HG02938 (cell line): Measurements from ENCODE around the gene RAD50.

Source experiments
- ATAC-seq: cut with Tn5 transposase; IDR thresholded peaks from one replicate; pipeline ENCODE4 v1.9.1; 2021; ENCODE audit warnings: mild to moderate bottlenecking, moderate library complexity; ENCODE audit not compliant: unreplicated experiment

Gene RAD50

DNA sequence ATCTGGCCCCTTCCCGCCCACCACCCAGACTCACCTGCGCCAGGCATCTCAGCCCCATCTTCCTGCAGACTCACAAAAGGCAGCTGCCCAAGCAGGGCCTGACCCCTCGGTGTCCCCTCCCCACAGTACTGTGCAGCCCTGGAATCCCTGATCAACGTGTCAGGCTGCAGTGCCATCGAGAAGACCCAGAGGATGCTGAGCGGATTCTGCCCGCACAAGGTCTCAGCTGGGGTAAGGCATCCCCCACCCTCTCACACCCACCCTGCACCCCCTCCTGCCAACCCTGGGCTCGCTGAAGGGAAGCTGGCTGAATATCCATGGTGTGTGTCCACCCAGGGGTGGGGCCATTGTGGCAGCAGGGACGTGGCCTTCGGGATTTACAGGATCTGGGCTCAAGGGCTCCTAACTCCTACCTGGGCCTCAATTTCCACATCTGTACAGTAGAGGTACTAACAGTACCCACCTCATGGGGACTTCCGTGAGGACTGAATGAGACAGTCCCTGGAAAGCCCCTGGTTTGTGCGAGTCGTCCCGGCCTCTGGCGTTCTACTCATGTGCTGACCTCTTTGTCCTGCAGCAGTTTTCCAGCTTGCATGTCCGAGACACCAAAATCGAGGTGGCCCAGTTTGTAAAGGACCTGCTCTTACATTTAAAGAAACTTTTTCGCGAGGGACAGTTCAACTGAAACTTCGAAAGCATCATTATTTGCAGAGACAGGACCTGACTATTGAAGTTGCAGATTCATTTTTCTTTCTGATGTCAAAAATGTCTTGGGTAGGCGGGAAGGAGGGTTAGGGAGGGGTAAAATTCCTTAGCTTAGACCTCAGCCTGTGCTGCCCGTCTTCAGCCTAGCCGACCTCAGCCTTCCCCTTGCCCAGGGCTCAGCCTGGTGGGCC is 103.1 kb downstream of the RAD50 start:
- no peak for ATAC-seq

DNA sequence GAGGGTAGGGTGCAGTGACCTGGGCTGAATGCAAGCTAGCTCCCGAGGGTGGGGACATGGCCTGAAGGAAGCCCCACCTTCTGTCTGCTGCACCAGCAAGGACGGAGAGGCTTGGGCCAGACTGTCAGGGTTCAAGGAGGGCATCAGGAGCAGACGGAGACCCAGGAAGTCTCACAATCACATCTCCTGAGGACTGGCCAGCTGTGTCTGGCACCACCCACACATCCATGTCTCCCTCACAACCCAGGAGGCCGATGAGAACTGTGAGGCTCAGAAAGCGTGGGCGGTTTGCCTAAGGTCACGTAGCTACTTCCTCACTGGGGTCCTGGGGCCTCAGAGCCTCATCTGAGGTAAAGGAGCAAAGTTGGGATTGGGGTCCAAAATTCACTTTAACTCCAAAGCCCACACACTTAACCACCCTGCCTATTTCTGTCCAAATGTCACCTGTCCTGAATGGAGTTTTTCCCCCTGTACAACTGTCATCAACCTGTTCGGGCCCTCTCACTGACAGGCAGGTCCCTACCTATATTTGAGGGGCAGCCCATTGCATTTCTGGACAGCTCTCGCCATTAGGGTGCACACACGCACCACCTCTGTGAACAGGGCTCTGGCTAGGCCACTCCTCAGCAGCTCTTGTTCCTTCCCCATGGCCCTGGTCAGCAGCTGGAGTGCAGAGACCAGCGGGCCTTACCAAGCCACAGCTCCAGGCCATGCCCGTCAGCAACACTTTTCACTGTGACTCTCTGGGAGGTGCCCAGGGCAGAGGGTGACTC is 104.6 kb downstream of the RAD50 start:
- no peak for ATAC-seq

DNA sequence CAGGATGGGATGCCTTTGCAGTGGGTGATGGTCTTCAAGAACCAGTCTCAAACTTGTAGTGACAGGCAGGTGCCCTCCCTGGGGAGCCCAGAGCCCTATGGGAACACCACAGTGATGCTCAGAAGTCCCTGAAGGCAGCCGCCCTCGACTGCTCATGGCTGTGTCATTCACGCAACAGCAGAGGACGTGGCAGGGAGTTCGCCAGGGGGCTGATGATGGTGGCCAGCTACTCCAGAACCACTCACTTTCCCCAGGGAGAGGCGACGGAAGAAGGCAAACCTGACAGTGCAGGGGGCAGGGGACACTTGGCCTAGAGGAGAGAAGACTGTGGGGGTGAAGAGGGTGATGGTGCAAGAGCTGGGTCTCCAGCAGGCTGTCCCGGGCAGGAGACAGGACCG is 105.2 kb downstream of the RAD50 start:
- no peak for ATAC-seq

DNA sequence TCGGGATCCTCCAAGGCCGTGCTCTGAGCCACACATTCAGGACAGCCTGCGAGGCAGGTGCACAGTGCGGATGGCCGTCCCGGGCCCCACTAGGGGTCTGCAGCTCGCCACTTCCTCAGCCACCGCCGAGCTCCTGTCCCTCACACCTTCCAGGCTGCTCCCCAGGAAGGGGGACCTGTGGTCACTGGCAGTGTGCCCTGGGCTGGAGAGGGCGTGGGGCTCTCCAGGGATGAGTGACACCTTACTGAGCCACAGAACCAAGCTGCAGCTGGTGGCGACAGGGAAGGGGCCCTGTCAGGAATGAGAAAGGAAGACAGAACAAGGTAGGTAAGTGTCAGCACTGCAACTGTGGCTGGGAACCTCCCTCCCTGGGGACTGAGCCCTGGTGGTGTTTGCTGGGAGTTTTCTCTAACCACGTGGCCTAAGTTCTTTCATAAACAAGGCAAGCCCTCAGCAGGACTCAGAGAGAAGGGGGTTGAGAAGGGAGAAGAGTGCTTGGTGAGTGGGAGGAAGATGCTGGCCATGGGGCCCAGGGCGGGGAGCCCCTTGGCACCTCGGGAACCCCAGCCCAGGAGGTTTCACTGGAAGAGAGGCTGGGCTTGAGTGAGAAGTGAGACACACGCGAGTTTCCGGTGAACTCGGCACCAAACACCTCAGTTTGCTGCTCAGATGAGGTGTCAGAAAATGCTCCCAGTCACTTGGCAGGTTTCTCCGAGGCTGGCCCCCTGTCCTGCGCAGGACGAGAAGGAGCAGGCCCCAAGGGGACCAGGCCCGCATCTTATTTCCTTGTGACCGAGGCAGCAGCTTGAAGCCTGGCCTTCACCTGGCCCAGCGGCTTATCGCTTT is 106.4 kb downstream of the RAD50 start:
- peak; percentile 52 for ATAC-seq

DNA sequence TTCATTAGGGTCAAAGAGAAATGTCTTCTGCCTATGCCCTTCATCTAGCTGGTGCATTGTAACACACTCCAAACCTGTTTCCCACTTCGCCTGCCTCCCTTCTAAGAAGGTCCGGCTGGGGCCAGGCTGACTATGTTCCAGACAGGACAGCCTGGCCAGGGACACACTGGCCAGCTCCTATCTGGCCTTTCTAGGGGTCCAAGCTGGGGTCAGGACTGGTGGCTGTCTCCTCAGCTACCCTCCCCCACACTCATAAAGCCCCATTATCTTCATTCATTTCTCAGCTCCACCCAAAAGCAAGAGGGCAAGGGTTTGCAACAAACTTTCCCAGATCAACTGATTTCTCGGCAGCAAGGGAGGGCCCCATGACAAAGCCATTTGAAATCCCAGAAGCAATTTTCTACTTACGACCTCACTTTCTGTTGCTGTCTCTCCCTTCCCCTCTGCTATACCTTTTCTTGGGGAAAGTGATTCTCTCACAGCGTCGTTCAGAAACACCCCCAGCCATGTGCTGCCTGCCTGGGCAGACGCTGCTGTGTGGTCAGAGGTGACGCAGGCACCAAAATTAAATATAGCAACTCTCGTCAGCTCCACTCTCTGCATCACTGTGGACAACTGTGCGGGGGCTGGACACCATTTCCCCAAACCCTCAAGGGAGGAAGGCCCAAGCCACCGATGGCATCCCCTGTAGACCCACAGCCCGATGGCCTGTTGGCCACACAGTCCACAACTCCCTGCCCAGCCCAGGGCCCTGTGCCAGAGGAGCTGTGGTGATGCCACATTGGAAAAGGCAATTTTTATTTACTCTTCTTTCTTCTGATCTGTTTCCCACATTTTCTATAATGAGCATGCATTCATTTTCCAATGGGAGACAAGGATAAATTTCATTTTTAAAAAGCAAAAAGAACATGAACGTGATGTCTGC is 107.3 kb downstream of the RAD50 start:
- ATAC-seq: peak; percentile 56

DNA sequence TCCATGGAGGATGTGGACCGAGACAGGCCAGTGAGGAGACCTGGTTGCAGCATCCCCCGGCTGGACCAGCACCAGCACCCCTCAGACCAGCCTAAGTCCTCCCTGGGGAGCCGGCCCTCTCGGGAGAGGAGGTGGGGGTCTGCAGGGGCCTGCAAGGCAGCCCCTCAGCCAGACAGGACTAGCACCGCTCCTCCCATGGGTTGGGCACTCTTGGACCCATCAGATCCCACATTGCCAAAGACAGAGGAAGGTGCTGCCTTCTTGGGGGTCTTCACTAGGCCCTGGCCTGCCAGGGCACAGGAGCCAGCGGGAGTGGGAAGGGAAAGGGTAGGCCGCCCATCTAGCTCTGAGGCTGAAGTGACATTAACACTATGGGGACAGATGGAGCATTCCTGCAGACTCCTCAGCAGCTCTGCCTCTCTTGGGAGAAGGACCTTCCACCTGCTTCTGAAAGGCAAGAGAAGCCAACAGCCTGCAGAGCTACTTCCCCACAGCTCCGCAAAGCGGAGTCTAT is 108.0 kb downstream of the RAD50 start:
- no peak for ATAC-seq

DNA sequence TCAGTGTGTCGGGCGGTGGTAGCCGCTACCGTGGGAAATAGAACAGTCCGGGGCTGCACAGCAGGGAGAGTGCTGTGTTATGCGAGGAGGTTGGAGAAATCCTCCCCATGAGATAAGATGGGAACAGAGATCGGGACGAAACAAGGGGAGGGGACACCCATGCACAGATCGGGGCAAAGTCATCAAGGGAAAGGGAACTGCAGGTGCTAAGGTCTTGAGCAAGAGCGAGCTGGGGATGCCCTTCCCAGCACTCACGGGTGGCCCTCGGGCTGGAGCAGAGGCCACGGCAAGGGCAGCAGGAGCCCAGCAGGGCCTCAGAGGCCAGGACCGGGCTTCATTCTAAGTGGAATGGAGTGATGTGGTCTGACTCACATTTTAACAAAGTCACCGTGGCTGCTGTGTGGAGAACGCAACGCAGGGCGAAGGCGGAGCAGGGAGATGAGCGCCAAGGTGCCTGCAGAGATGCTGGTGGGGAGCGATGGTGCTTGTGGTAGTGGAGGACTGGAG is 108.8 kb downstream of the RAD50 start:
- no peak for ATAC-seq

DNA sequence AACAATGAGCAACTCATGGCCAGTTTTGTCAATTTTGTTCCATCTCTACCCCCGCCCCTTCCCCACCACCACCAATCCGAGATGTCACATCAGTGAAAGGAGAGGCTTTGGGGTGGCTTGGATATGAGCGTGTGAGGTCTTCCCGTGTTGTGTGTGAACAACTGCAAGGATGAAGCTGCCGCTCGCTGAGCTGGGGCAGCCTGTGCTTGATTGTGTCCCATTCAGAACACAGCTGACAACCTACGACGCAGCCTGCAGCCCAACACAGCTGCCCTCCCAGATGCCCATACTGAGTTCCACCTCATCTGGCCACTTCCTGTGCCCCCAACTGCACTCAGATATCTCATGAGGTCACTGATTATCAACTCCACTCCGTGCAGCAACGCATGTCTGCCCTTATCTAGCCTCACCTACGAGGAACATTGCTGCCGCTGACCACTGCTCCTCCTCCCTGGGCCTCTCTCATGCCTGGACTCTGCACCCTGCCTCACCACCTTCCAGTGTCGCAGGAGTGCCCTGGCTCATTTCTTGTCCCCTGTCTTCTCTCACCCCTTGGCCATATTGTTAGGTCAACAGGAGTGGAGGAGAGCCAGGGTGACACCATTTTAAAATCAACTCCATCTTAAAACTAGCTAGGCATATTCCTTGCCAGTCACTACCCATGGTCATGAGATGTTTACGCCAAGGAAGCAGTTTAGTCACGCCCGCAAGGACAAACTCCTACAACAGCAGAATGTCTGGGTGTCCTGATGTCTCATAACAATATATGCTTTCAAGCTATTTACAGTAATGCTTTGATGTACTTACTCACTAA is 109.7 kb downstream of the RAD50 start:
- ATAC-seq: no peak

DNA sequence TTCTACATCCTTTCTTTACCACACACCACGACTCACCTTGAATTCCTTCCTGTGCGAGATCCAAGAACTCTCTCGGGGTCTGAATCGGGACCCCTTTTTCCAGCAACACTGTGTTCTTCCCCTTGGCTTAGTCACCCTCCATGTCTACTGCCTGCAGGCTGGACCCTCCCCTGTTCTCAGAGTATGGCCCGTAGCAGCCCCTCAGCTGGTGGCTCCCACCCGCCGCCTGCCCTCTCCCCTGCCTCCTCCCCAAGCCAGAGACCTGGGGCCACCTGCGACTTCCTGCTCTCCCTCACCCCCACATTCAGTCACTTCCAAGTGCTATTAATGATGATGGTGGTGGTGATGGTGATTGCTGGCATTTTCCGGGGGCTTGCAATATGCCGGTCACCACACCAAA is 110.5 kb downstream of the RAD50 start:
- ATAC-seq: no peak

DNA sequence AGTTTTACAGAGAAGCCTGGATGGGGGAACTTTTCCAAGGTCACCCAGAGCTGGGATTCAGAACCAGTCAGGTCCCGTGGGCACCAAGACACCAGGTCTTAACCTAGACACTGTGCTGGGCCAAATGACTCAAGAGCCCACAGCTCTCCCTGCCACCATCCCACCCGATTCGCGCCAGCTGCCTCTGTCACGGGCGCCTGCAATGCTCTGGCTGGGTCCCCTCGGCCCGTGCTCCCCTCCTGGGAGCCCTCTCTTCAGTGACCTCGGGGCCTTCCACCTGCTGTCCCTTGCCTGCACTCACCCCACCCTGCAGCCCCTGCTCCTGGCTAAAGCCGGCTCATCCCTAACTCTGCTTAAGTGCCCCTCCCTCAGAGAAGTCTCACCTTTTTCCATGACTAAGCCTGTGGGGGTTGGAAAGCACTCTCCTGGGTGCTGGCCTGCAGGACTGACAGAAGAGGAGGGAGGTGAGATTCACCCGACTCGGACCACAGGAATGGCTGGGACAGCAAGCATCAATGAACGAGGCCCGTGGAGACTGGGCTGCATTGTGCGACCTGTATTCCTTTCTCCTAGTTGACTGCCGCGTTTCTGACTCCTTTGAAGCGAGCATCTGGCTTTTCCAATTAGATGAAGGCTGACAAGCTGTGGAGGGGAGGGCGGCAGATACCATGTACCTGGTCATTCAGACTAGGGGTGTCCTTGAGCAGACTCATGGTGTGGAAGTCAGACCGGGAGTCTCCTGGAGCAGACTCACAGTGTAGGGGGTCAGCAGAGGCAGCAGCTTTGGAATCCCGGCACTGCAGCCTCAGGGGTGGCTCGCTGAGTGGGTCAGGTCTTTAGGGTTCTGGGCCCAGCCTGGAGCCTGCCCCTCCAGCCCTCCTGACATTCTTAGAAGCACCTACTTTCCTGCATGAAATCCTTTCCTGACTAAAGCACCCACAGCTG is 111.3 kb downstream of the RAD50 start:
- no peak for ATAC-seq

DNA sequence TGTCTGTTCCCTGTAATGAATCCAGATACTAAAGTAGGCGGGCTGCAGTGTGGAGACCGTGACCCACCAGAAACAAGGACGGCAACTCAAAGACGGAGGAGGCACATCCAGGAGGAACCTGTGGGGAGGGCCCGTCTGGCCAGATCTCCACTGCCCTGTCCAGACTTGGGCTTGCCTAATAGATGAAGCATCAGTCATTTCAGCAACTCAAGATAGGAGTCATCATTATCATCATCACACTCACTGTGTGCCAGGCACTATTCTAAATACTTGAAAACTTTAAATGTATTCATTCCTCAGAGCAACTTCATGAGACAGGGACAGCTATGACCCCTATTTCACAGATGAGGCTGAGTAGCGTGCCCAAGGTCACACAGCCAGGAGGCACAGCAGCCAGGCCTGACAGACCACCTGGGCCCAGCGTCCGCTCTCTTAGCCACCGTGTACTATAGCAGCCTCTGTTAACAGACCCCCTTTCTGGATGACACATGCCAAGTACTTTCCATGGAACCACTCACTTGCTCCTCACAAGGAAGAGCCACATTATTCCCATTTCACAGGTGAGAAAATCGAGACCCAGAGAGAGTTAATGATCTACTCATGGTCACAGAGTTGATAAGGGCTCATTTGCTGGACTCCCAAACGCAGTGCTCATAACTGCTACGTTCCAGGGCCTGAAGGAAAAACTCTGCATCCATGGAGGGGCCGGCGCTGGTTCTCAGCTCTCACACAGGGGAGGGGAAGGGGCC is 112.1 kb downstream of the RAD50 start:
- no peak for ATAC-seq

DNA sequence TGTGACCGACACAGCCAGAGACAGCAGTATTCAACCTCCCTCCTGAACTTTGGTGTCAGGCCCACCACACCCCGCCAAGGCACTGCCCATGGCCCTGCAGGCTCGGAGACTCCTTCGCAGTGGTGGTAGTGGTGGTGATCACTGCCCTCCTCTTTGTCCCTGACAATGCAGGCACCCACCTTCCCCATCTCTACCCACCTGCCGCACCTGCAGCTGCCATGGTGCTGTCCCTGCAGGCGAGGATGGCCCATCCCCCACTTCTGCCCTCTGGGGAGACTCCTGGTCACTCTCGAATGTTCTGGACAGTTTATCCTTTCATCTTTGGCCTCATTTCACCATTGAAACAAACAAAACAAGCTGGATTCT is 112.7 kb downstream of the RAD50 start:
- no peak for ATAC-seq

DNA sequence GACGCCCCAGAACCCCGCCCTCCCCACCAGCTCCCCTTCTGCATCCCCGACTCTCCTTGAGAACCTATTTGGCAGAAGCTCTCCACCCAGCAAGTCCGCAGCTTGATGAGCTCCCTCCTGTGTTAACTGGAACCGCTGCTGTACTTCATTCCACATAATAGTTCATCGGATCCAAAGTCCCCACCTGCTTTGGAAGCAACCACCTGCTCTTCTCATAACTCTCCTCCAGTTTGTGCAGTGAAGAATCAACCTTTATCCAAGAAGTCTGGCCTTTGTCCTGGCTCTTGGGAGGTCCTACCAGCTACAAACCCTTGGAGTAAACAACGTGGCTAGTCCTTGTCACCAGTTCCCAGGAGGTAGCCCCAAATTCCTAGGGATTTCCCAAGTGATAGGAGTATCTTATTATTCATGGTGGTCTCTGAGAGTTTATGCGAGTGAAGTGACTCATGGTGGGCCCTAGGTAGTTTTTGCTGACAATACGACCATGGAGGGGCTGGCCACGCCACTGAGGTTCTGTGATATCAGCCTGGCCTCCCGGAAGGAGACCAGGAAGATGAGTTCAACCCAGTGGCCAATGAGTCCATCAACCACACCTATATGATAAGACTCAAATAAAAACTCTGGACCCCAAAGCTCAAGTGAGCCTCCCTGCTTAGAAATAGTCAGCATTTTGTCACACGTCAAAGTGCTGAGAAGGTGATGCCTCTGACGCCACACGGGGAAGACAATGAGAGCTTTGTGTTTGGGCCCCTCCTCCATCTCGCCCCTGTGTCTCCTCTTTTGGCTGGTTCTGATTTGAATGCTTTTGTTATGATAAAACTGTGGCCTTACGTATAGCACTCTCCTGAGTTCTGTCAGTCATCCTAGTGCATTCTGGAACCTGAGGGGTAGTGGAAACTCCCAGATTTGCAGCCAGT is 113.4 kb downstream of the RAD50 start:
- no peak for ATAC-seq

DNA sequence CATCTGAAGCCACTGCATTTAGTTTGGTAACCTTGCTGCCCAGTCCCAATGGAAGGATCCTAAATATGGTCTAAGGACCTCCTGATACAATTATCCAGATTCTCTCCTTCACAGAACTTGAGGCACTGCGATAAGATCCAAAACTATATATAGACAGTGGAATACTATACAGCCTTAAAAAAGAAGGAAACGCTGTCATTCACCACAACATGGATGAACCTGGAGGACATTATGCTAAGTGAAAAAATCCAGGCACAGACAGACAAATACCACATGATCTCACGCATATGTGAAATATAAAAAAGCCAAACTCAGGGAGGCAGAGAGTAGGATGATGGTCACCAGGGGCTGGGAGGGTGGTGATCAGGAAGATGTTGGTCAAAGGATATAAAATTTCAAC is 114.2 kb downstream of the RAD50 start:
- no peak for ATAC-seq

DNA sequence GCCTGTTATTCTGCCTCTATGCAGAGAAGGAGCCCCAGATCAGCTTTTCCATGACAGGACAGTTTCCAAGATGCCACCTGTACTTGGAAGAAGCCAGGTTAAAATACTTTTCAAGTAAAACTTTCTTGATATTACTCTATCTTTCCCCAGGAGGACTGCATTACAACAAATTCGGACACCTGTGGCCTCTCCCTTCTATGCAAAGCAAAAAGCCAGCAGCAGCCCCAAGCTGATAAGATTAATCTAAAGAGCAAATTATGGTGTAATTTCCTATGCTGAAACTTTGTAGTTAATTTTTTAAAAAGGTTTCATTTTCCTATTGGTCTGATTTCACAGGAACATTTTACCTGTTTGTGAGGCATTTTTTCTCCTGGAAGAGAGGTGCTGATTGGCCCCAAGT is 116.7 kb downstream of the RAD50 start:
- no peak for ATAC-seq

DNA sequence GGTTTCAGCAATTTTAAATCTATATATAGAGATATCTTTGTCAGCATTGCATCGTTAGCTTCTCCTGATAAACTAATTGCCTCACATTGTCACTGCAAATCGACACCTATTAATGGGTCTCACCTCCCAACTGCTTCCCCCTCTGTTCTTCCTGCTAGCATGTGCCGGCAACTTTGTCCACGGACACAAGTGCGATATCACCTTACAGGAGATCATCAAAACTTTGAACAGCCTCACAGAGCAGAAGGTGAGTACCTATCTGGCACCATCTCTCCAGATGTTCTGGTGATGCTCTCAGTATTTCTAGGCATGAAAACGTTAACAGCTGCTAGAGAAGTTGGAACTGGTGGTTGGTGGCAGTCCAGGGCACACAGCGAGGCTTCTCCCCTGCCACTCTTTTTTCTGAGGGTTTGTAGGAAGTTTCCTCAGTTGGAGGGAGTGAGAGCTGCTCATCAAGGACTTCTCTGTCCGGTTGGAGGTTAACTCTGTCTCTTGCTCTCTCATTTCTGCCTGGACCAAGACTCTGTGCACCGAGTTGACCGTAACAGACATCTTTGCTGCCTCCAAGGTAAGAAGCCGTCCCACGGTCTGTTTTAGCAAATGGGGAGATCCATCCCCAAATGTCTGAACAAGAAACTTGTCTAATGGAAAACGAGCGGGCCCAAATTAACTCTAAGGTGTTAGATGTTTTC is 117.3 kb downstream of the RAD50 start, which contains the start of gene IL4:
Gene IL4, plus strand, starts transcription at position 51 of the 692 bp plus-strand sequence. Its CDS starts 62 bp downstream, at position 113.
- ATAC-seq: no peak
